Renal cortex interstitium (tissue), 11 donors: ENCODE data around the gene DYNC2H1. TPM values are rescaled to one million over a fixed set of nuclear protein-coding genes. Genes with fewer than 3 reads are reported as not detected.
"Not testable (repeated sequence)": the region's sequence is repeated elsewhere in the genome, so short reads cannot be mapped to it uniquely, and the experiment has no call there.

Experiments
- DNase-seq, 11 donors: peaks; one replicate each; pipeline ENCODE4 v3.0.0-alpha.2; 2013; ENCODE audit warnings: low read depth in 9 of 11, low spot score in 4 of 11; ENCODE audit errors: extremely low read depth in 1 of 11
- polyA plus RNA-seq, 3 donors: library from polyadenylated mRNA; unstranded; fragments of 120-200 nt; gene quantifications; one replicate each; pipeline ENCODE4 v1.2.1, GENCODE V29; 2013; ENCODE audit not compliant: insufficient read length in 3 of 3

DYNC2H1 gene
- polyA plus RNA-seq, 3 donors = 40.7 to 47.3 (median 44.1) TPM

GRCh38 chr11:103111400-103111799, 2.2 kb downstream of the DYNC2H1 start:
- no peak for DNase-seq

GRCh38 chr11:103112364-103112763, 3.1 kb downstream of the DYNC2H1 start:
- no peak for DNase-seq

DNA sequence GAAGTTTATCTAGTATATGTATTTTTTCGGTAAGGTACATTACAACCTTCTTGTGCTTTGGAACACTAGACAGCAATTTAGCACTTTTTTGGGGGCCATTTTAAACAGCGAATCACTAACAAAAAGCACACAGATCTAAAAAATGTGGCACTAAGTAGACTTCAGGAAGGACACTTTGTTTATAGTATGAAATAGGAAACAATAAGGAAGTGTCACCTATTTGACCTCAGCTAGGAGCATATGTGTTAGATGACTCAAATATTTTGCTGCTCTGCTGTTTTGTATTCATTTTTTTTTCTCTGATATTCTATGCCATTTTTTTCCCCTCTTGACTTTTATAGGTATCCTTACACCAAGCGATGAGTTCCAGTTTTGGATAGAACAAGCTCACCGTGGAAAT, 5.6 kb downstream of the DYNC2H1 start:
- no peak for DNase-seq

GRCh38 chr11:103125462-103125861, 16.2 kb downstream of the DYNC2H1 start:
- DNase-seq = no peak

DNA sequence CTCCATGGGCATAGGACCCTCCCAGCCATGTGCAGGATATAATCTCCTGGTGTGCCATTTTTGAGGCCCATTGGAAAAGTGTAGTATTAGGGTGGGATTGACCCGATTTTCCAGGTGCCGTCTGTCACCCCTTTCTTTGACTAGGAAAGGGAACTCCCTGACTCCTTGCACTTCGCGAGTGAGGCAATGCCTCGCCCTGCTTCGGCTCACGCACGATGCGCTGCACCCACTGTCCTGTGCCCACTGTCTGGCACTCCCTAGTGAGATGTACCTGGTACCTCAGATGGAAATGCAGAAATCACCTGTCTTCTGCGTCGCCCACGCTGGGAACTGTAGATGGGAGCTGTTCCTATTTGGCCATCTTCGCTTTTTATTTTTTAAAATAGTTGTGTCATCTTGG, 32.8 kb downstream of the DYNC2H1 start:
- not testable (repeated sequence) for DNase-seq

GRCh38 chr11:103147627-103148026, 38.4 kb downstream of the DYNC2H1 start:
- no peak for DNase-seq

DNA sequence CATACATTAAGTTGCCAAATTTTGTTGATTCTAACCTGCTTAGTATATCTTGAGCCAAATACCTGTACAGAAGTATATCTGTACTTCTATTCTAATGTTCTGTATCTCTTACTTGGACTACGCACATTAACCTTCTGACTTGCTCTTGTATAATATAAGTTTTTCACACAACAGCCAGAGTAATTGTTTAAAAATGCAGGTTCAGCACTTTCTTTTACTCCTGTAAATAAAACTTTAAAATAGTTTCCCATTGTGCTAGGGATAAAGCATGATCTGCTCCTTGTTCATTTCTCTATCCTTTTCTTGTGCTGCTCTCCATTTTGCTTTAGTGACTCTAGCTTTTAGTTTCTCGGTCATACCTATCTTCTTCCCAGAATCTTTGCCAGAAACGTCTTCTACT, 48.3 kb downstream of the DYNC2H1 start:
- DNase-seq = no peak

GRCh38 chr11:103164093-103164796, 55.0 kb downstream of the DYNC2H1 start:
- DNase-seq = no peak

- DNase-seq = no peak
Observed at GRCh38 chr11:103167166-103167565, 57.9 kb downstream of the DYNC2H1 start.

DNA sequence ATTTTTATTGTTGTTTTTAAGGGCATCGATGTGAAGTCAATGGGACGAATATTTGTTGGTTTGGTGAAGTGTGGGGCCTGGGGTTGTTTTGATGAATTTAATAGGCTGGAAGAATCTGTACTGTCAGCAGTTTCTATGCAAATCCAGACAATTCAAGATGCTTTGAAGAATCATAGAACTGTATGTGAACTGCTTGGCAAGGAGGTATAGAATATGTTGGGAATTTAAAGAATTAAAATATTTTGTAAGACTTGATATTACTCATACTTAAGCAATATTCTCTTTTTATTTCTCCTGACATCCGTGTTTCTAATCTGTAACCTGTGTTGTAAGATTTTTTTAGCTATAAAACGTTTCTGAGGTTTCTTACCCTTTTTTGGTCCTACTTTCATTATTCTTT, 61.6 kb downstream of the DYNC2H1 start:
- DNase-seq = no peak

DNA sequence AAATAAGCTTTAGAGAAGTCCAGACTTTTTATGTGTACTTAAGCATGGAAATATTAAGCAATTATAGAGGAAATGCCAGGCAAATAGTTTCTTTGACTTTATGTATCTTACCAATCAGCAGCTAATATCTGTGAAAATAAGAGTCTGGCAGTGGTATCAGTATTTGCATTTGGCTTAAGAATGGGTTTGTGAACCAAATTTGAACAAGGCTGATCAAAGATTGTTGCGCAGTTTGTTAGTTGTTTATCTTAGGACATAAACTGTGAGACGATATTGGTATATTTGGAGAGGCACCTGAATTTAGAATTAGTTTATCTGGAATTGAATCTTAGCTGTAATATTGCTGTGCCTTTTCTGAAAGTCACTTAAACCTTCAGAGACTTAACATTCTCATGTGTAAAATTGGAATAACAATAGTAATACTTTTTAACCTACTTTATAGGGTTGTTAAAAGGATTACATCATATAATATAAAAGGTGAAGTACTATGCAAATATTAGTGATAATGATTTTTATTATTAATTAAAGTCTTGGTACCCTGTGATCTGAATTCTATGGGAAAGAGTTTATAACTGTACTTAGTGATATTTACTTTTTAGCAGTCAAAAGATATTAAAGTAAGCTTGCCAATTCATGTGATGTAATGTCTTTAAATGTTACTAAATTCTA, 66.4 kb downstream of the DYNC2H1 start:
- no peak for DNase-seq

GRCh38 chr11:103183981-103184611, 74.9 kb downstream of the DYNC2H1 start:
- DNase-seq = no peak

DNA sequence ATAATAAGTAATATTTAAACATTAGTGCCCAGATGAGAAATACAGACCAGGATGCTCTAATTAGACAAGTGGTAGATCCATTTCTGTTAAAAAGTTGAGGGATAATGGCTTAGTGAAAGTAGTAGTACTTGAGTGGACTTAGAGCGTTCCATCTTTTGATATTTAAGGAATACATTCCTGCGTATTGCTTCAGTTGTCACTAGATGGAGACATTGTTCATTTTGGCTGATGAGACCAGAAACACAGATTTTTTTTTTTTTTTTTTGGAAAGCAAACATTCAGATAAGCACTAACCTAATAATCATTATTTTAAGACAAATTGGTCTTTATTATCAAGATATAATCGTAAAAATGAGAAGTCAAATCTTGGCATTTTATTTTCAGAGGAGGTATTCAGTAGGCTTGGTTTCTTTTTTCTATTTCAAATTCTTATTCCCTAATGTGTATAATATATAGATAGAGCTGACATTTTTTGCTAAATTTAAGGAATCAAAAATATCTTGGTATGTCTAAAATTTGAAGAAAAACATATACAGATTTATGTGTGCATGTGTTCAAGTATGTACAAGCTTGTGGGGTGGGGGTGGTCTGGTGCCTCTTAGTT, 92.9 kb downstream of the DYNC2H1 start:
- peak in 8 of 11 donors; percentile 1 to 24 (median 10) for DNase-seq

- DNase-seq = no peak
Observed at GRCh38 chr11:103210543-103210942, 101.3 kb downstream of the DYNC2H1 start.

DNA sequence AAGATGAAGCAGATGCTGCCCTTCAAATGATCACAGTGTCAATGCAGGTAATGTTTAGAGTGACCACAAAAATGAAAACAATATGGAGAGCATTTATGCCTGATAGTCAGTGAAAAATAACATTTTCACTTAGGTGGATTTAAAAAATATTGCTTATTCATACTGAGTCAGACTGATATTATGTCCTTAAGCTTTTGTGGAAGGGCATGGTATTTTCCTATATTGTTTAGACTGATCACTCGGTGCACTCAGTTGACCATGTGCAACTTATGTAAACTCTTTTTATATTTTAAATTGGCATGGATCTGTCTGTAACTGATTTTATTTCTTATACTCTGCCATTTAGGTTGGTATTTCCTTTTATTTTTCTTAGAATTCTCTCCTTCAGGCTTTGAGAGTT, 106.6 kb downstream of the DYNC2H1 start:
- no peak for DNase-seq

DNA sequence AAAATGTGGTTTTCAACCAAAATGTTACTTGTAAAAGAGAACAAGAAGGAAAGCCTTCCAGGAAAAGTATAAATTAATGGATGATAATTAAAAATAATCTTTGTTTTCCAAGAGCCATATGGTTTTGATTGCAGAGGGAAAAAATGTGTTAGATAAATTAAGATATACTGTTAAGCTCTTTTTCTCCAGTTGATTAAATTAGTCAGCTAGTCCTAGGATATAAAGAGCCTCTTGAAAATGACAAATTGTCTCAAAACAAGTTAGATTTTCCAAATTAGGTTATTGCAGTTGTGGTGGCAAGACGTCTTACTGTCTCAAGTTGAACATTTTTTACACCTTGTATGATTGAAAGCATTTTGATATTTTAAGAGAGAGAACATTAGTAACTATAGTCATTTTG, 110.9 kb downstream of the DYNC2H1 start:
- DNase-seq = no peak

DNA sequence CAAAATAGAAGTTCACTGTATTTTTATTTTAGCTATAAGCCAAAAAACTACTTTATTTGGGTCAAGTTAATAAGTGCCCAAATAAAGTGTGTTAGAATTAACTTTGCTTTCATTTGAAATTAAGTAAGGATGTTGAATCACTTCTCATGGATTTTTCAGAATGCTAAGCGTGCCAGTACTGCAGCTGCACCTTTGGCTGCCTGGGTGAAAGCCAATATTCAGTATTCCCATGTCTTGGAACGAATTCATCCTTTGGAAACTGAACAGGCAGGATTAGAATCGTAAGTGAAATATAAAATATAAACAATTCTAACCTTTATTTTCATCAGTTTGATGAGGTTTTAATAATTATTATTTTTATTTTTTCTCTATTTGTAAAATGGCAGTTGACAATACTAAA, 113.6 kb downstream of the DYNC2H1 start:
- no peak for DNase-seq

- no peak for DNase-seq
Observed at GRCh38 chr11:103228807-103229206, 119.6 kb downstream of the DYNC2H1 start.

- no peak for DNase-seq
Observed at GRCh38 chr11:103234974-103235373, 125.7 kb downstream of the DYNC2H1 start.

DNA sequence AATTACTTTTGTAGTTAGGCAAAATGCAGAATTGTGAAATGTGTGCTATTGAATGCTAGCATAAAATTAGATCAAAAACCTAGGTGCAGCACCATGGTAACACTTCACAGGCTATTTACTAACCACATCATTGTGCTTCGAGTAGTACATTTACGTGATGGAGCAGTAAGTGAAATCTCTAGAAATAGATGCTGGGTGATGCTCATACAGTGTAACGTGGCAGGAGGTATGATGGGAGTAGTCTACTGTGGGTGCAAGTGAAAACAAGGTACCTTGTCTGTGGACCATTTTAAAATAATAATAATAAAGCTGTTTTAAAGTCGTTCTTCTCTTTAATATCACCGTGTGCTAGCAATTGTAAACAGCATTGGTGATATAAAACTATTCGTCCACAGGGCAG, 132.3 kb downstream of the DYNC2H1 start:
- no peak for DNase-seq
